CD4-positive, alpha-beta T cell treated with Interleukin-2 at 100 ng/mL for 4 hours (primary cell): Measurements from ENCODE around the gene UBE2G2.

Experiments
- DNase-seq: peaks from one replicate; pipeline ENCODE4 v3.0.0-alpha.2; 2020; ENCODE audit warnings: low spot score

Gene UBE2G2

GRCh38 chr21:44724926-44725325 is 76.7 kb downstream of the UBE2G2 start:
- no peak for DNase-seq

GRCh38 chr21:44724196-44724595 is 77.4 kb downstream of the UBE2G2 start:
- DNase-seq: no peak

- peak; percentile 3 for DNase-seq
Measured at GRCh38 chr21:44723177-44724131, 78.2 kb downstream of the UBE2G2 start.

GRCh38 chr21:44722731-44723130 is 78.9 kb downstream of the UBE2G2 start:
- DNase-seq: no peak

GRCh38 chr21:44720170-44720569 is 81.5 kb downstream of the UBE2G2 start:
- DNase-seq: no peak
